GM18519 (cell line): ENCODE measurements around the gene MFAP4.
"Not testable (repeated sequence)": the region's sequence is repeated elsewhere in the genome, so short reads cannot be mapped to it uniquely, and the experiment has no call there.

Source experiments
- ATAC-seq: cut with Tn5 transposase; IDR thresholded peaks from one replicate; pipeline ENCODE4 v1.9.1; 2021; ENCODE audit warnings: mild to moderate bottlenecking, moderate library complexity; ENCODE audit not compliant: unreplicated experiment, low FRiP score

The MFAP4 gene

GRCh38 chr17:19359151-19359550 lies 27.8 kb downstream of the MFAP4 start:
- no peak for ATAC-seq

- no peak for ATAC-seq
These were observed 29.2 kb downstream of the MFAP4 start for GRCh38 chr17:19357761-19358160.

GRCh38 chr17:19357351-19357750 lies 29.6 kb downstream of the MFAP4 start:
- ATAC-seq = no peak

GRCh38 chr17:19354748-19355147 lies 32.2 kb downstream of the MFAP4 start:
- ATAC-seq = no peak

GRCh38 chr17:19353401-19353800 lies 33.6 kb downstream of the MFAP4 start:
- not testable (repeated sequence) for ATAC-seq

DNA sequence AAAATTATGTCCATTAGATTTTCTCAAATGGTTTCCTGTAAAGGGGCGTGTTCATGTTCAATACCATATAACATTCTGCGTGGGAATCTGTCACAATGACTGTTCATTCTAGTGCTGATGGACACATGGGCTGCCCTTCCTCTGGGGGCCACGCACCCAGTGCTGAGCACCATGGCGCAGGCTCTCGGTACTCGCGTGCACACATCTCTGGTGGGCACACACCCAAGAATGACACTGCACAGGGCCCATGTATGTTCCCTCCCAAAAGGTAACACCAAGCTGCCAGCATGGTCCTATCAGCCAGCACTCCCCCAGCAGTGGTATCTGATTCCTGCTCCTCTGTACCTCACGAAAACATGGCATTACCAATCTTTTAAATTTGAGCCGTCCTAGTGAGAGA lies 38.2 kb downstream of the MFAP4 start:
- no peak for ATAC-seq

GRCh38 chr17:19348081-19348650 lies 38.8 kb downstream of the MFAP4 start:
- ATAC-seq = no peak

DNA sequence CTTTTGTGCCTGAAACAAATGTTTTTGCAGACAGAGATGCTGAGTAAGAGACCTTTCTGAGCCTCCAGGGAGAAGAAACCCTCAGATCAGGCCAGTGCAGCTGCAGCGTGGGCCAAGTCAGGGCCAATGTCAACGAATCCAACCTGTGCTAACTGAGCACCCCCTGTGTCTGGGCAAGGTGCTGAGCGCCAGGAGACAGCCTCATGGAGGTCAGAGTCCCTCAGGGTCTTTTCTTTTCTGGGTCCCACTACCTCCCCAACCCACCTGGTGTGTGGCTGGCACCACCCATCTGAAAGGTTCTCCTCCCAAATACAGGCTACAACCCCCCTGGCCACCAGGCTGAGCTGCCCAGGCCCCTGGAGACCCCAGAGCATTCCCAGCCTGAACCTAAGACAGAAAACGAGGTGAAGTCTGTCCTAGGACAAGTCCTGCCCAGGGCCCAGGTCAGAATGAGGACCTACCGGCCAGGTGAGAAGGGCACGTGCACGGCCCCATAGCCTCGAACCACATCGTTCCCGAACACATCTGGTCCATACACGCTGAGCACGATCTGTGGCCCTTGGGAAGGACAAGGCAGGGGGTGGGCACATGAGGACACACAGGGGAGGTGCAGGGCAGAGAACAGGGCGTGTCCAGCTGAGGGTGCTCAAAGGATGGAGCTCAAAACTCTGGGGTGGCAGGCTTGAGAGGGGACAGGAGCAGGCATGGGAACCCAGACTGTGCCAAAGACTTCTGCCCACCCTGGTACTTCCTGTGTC lies 39.5 kb downstream of the MFAP4 start:
- ATAC-seq = no peak

GRCh38 chr17:19346351-19347255 lies 40.4 kb downstream of the MFAP4 start:
- ATAC-seq = no peak

DNA sequence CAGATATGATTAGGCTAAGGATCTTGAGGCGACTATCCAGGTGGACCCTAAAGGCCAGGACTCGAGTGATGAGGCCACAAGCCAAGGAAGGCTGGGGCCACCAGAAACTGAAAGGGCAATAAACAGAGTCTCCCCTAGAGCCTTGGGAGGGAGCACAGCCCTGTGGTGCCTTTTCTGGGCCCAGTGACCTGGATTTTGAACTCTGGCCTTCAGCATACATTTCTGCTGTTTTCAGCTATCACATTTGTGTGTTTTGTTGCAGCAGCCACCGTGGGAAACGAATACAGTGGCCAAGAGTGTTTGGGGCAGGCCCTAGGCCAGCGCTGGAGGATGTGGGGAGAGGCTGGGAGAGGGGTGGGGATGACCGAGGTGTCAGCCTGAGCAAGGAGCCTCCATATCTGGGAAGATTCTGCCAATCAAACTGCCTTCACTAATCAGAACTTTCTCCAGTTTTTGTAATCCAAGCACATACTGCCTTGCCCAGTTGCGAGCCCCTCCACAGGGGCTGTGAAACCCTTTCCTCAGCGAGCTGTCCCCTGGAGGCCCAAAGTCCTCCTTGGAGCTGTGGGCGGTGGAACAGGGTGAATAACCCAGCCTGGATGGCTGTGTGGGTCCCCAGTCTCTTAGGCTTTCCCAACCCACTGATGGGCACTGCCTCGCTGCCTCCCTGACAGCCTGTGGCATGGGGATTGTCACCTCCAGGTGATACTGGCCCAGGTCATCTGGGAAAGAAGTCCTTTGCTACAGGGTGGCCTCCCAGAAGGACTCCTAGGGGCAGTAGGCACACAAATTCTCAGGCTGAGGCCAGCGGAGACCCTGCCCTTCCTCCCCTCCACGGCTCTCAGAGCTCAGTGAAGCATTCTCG lies 41.3 kb downstream of the MFAP4 start:
- no peak for ATAC-seq

- no peak for ATAC-seq
These were observed 41.9 kb downstream of the MFAP4 start for GRCh38 chr17:19345067-19345460.

GRCh38 chr17:19344311-19345066 lies 42.5 kb downstream of the MFAP4 start:
- no peak for ATAC-seq

- ATAC-seq = no peak
These were observed 43.3 kb downstream of the MFAP4 start for GRCh38 chr17:19343671-19344151.

DNA sequence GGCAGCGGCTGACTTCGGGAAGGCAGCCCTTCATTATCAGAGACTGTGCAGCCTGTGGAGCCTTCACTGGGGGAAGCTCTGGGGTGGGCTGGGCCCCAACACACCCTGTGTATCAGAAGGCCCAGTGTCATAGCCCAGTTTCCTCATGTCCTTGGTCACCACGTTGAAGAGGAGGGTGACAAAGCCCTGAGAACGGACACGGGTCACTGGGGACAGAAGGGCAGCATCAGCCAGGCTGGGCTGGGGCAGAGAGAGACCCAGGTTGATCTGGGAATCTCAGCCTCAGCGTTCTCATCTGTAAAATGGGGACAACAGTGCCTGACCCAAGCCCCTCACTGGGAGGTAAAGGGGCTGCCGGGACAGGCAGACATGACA lies 43.7 kb downstream of the MFAP4 start:
- no peak for ATAC-seq

- ATAC-seq = no peak
These were observed 44.3 kb downstream of the MFAP4 start for GRCh38 chr17:19342611-19343255.

DNA sequence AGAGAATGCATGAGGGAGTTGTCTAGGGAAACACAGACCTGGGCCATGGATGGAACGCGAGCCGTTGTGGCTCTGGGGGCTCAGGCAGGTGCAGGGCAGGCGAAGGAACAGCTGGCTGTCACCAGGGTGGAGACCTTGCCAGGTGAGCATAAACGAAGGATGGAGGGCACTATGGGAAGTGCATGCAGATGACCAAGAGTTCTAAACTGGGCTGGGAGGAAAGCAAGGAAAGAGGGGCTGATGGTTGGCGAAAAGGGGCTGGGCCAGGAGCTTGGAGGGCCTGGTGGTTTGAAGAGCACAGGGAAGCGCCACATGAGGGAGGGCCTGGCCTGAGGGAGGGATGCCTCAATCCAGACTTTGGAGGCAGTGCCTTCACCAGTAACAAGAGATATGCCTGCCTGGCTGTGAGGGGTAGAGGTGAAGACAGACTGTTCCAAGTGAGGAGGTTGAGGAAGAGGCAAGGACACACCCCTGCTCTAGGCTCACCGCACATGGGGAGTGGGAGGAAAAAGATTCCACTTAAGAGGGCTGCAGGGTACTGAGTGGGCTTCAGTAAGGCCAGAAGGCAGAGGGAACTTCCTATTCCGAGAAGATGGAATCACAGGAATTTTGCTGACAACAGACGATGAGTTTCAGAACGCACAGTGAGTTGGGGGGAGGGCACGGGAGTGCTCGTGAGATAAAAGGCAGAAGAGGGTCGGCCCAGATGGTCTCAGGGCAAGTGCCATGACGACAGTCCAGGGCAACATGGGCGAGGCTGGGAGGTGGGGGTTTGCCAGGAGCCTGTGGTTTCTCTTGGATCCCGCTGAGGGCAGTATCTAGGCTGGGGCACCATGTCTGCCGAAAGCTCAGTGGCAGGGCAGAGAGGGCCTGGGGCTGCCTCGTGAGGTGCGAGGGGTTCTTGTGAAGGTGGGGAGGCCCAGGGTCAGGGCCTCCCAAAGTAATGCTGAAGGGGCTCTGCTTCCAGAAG lies 45.1 kb downstream of the MFAP4 start:
- no peak for ATAC-seq

GRCh38 chr17:19341211-19341631 lies 45.8 kb downstream of the MFAP4 start:
- ATAC-seq = no peak

GRCh38 chr17:19339341-19339815 lies 47.6 kb downstream of the MFAP4 start:
- no peak for ATAC-seq
